ENCODE data around the gene RPL7L1. TPM values are rescaled to one million over a fixed set of nuclear protein-coding genes. Genes with fewer than 3 reads are reported as not detected.

The RPL7L1 gene
- total and polyA plus RNA-seq, 8 donors: 7.2 to 105 (median 37.9) TPM

- H3K27ac ChIP-seq: peak overlapping the region in 1 of 5 donors; percentile 61
- H3K4me3 ChIP-seq: no peak overlapping the region
- H3K4me1 ChIP-seq: peaks cover 0 to 29% (median 6%) of the 10 kb centered on the region in 4 donors
- no peak for DNase-seq
- H3K36me3 ChIP-seq: peaks cover 32 to 97% (median 92%) of the 10 kb centered on the region in 4 donors
- no peaks in the 10 kb centered on the region for H3K27me3 ChIP-seq
- no peaks in the 10 kb centered on the region for H3K9me3 ChIP-seq
- TF ChIP-seq EP300 (IDR thresholded peaks at IDR 0.05) (no peak), POLR2A (IDR thresholded peaks at IDR 0.05) (no peak), POLR2AphosphoS5 (IDR thresholded peaks at IDR 0.05) (no peak), CTCF (IDR thresholded peaks at IDR 0.05) (no peak)
- 90 to 95% (median 91%) methylated on average over 5 of the region's 5 CpGs for WGBS, 5 donors
- intact Hi-C loops (cut with DNase I; ENCODE audit: low total_unique reads): no loop called here
Measured at GRCh38 chr6:42938428-42938796, 59.0 kb downstream of the RPL7L1 start.

DNA sequence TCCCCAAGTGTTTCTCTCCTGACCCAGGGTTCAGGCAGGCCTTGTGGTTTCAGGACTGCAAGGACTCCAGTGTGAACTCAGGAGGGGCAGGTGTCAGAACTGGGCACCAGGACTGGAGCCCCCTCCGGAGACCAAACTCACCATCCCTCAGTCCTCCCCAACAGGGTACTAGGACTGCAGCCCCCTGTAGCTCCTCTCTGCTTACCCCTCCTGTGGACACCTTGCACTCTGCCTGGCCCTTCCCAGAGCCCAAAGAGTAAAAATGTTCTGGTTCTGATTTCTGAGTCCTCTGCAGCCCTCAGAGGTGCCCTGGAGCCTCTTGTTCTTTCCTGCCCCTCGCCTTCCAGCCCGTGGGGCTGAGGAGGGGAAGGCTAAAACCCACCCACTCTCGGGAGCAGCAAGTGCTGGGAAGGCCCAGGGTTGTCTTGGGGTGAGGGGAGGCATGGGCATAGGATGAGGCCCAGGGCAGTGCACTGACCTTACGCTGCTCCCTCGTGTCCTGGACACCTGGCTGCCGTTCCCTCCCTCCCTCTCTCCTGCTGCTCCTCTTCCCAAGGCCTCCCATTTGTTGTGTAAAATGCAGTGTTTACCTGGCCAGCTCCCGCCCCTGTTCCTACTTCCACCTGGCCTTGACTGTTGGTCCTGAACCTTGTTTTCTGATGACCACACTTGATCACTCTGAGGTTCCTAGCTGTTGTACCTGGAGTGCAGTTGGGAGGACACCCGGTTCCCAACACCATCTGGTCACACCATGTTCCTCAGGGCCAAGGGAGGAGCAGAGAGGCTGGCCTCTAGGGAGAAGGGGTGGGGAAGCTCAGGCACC is 59.8 kb downstream of the RPL7L1 start:
- 72 to 80% (median 78%) methylated on average over 9 of the region's 9 CpGs for WGBS, 5 donors
- intact Hi-C loops (cut with DNase I; ENCODE audit: low total_unique reads): no loop called here
- H3K4me3 ChIP-seq: no peak overlapping the region
- H3K4me1 ChIP-seq: peaks cover 0 to 21% (median 3%) of the 10 kb centered on the region in 4 donors
- H3K9me3 ChIP-seq: no peaks in the 10 kb centered on the region
- no peak for TF ChIP-seq POLR2AphosphoS5 (IDR thresholded peaks at IDR 0.05)
- no peak for TF ChIP-seq CTCF (IDR thresholded peaks at IDR 0.05)
- no peaks in the 10 kb centered on the region for H3K27me3 ChIP-seq
- peak overlapping the region in 4 of 5 donors; percentile 20 to 61 (median 38) for H3K27ac ChIP-seq
- DNase-seq: no peak
- peaks cover 32 to 99% (median 96%) of the 10 kb centered on the region in 4 donors for H3K36me3 ChIP-seq

Other genes with a start within 250 kb of the RPL7L1 start
- 1 to 10 TPM in 2 of 5 donors, under 1 TPM in 1, not detected in 2; 0.43 to 4.0 (median 1.2) TPM for gene PRPH2, start 157.0 kb upstream of the RPL7L1 start, total RNA-seq
- under 1 TPM; 0.38 to 0.92 (median 0.75) TPM for gene PRPH2, start 157.0 kb upstream of the RPL7L1 start, polyA plus RNA-seq
- gene TBCC, start 133.5 kb upstream of the RPL7L1 start, total RNA-seq: 10 to 100 TPM; 14.2 to 33.0 (median 15.2) TPM
- gene TBCC, start 133.5 kb upstream of the RPL7L1 start, polyA plus RNA-seq: 10 to 100 TPM; 16.9 to 24.6 (median 19.6) TPM
- gene BICRAL, start 97.6 kb upstream of the RPL7L1 start, total RNA-seq: 10 to 100 TPM in 3 of 5 donors, 1 to 10 TPM in 2; 2.9 to 23.2 (median 11.1) TPM
- gene BICRAL, start 97.6 kb upstream of the RPL7L1 start, polyA plus RNA-seq: 1 to 10 TPM; 2.8 to 4.7 (median 3.1) TPM
- not detected for gene PTCRA, start 36.4 kb downstream of the RPL7L1 start, total RNA-seq
- not detected for gene PTCRA, start 36.4 kb downstream of the RPL7L1 start, polyA plus RNA-seq
- gene CNPY3, start 49.9 kb downstream of the RPL7L1 start, total RNA-seq: 10 to 100 TPM in 4 of 5 donors, 1 to 10 TPM in 1; 2.2 to 45.5 (median 30.3) TPM
- gene CNPY3, start 49.9 kb downstream of the RPL7L1 start, polyA plus RNA-seq: 10 to 100 TPM; 21.7 to 33.7 (median 25.8) TPM
- gene GNMT, start 81.1 kb downstream of the RPL7L1 start, total RNA-seq: 10 to 100 TPM in 1 of 5 donors, 1 to 10 TPM in 1, under 1 TPM in 1, not detected in 2; 0.45 to 21.3 (median 1.8) TPM
- 100 to 1,000 TPM in 1 of 3 donors, 10 to 100 TPM in 2; 14.4 to 121 (median 73.2) TPM for gene GNMT, start 81.1 kb downstream of the RPL7L1 start, polyA plus RNA-seq
- 100 to 1,000 TPM in 1 of 5 donors, 10 to 100 TPM in 2, 1 to 10 TPM in 2; 5.5 to 118 (median 23.9) TPM for gene PEX6, start 99.6 kb downstream of the RPL7L1 start, total RNA-seq
- 10 to 100 TPM; 13.0 to 16.4 (median 15.1) TPM for gene PEX6, start 99.6 kb downstream of the RPL7L1 start, polyA plus RNA-seq
- gene PPP2R5D, start 105.0 kb downstream of the RPL7L1 start, total RNA-seq: 100 to 1,000 TPM in 1 of 5 donors, 10 to 100 TPM in 4; 19.6 to 517 (median 40.6) TPM
- 10 to 100 TPM; 21.0 to 23.7 (median 21.5) TPM for gene PPP2R5D, start 105.0 kb downstream of the RPL7L1 start, polyA plus RNA-seq
- gene MEA1, start 134.3 kb downstream of the RPL7L1 start, total RNA-seq: 10 to 100 TPM in 4 of 5 donors, 1 to 10 TPM in 1; 3.6 to 61.3 (median 27.7) TPM
- gene MEA1, start 134.3 kb downstream of the RPL7L1 start, polyA plus RNA-seq: 100 to 1,000 TPM in 2 of 3 donors, 10 to 100 TPM in 1; 95.2 to 118 (median 102) TPM
- 10 to 100 TPM; 40.0 to 88.5 (median 66.5) TPM for gene KLHDC3, start 134.6 kb downstream of the RPL7L1 start, total RNA-seq
- gene KLHDC3, start 134.6 kb downstream of the RPL7L1 start, polyA plus RNA-seq: 10 to 100 TPM; 57.7 to 85.0 (median 84.2) TPM
- 10 to 100 TPM in 4 of 5 donors, 1 to 10 TPM in 1; 3.5 to 61.1 (median 37.1) TPM for gene RRP36, start 142.0 kb downstream of the RPL7L1 start, total RNA-seq
- 10 to 100 TPM; 27.8 to 47.7 (median 39.6) TPM for gene RRP36, start 142.0 kb downstream of the RPL7L1 start, polyA plus RNA-seq
- 10 to 100 TPM in 4 of 5 donors, 1 to 10 TPM in 1; 9.9 to 26.1 (median 14.1) TPM for gene CUL7, start 174.2 kb downstream of the RPL7L1 start, total RNA-seq
- 1 to 10 TPM; 4.4 to 5.9 (median 4.7) TPM for gene CUL7, start 174.2 kb downstream of the RPL7L1 start, polyA plus RNA-seq
- gene MRPL2, start 179.8 kb downstream of the RPL7L1 start, total RNA-seq: 10 to 100 TPM in 2 of 5 donors, 1 to 10 TPM in 3; 3.5 to 28.1 (median 8.8) TPM
- 10 to 100 TPM; 40.0 to 74.8 (median 49.8) TPM for gene MRPL2, start 179.8 kb downstream of the RPL7L1 start, polyA plus RNA-seq
- gene KLC4, start 180.0 kb downstream of the RPL7L1 start, total RNA-seq: 100 to 1,000 TPM in 2 of 5 donors, 10 to 100 TPM in 3; 24.4 to 410 (median 61.1) TPM
- 10 to 100 TPM; 23.5 to 38.5 (median 31.1) TPM for gene KLC4, start 180.0 kb downstream of the RPL7L1 start, polyA plus RNA-seq
- gene PTK7, start 196.7 kb downstream of the RPL7L1 start, total RNA-seq: 10 to 100 TPM in 4 of 5 donors, 1 to 10 TPM in 1; 8.2 to 64.9 (median 28.8) TPM
- 10 to 100 TPM in 2 of 3 donors, 1 to 10 TPM in 1; 4.0 to 31.1 (median 12.1) TPM for gene PTK7, start 196.7 kb downstream of the RPL7L1 start, polyA plus RNA-seq